Measurements from ENCODE around the gene MAP2K3.

MAP2K3 gene

GRCh38 chr17:21363776-21364642 is 79.5 kb downstream of the MAP2K3 start:
- Histone ChIP-seq H3K36me3 (ENCODE audit: control insufficient read depth in 2 of 2, insufficient read depth in 1 of 2, low read length in 2 of 2) (no peaks in the 10 kb centered on the region), H3K27ac (ENCODE audit: extremely low read depth, low read depth, low read length) (no peak overlapping the region), H3K9me3 (ENCODE audit: control insufficient read depth, insufficient read depth, low read depth, low read length) (no peaks in the 10 kb centered on the region), H3K4me1 (ENCODE audit: control insufficient read depth, insufficient read depth, low read length) (peaks cover 4% of the 10 kb centered on the region; the same call in 1 of the 2 replicates), H3K4me3 (ENCODE audit: low read depth, low read length) (no peak overlapping the region)
- ChIA-PET CTCF (interaction anchor here (0.6 kb wide), 2 partner anchors 53 to 459 kb away, joined by 3 read pairs; no protein-coding TSS in a partner anchor), POLR2A (no interaction called here)
- peak; percentile 99 for TF ChIP-seq ZNF623 (tag by site-specific recombination; IDR thresholded peaks at IDR 0.05)
- TF ChIP-seq ZNF169 (tag by site-specific recombination; IDR thresholded peaks at IDR 0.05) = no peak
- TF ChIP-seq ZBTB44 (tag by site-specific recombination; IDR thresholded peaks at IDR 0.05) = no peak
- peak; percentile 27; the same call in 1 of the 2 replicates for TF ChIP-seq GLIS1 (tag by site-specific recombination; IDR thresholded peaks at IDR 0.05)

Data from HEK293 (cell line).